ENCODE results near the gene A2M. TPM values are rescaled to one million over a fixed set of nuclear protein-coding genes. Genes with fewer than 3 reads are reported as not detected.

Gene A2M
- total and polyA plus RNA-seq, 2 of the 4 experiments (the other 2 are of a cell fraction) = 1.1 to 3.2 TPM

GRCh38 chr12:9079082-9079481 lies 36.6 kb downstream of the A2M start:
- peaks cover 7% of the 10 kb centered on the region; the same call in 1 of the 2 replicates for H3K36me3 ChIP-seq (ENCODE audit: control insufficient read depth, insufficient read depth, low read length)
- no peak for DNase-seq
- no peaks in the 10 kb centered on the region for H3K79me1 ChIP-seq (ENCODE audit: low read depth in 1 of 2, low read length in 2 of 2)
- no peak overlapping the region for H2AFZ ChIP-seq (replicated peaks; ENCODE audit: low read length, poor library complexity)
- no peaks in the 10 kb centered on the region for H3K27me3 ChIP-seq (ENCODE audit: control insufficient read depth, insufficient read depth, low read length)
- no peaks in the 10 kb centered on the region for H3K4me1 ChIP-seq (ENCODE audit: control insufficient read depth, insufficient read depth, low read length)
- H4K20me1 ChIP-seq (ENCODE audit: insufficient read depth, low read length) = no peaks in the 10 kb centered on the region
- in situ Hi-C loops (cut with MboI; ENCODE audit: low sequenced_read_pairs) = no loop called here
- H3K9me3 ChIP-seq (ENCODE audit: control insufficient read depth, insufficient read depth, low read length) = no peaks in the 10 kb centered on the region
- no TSS peak for BruUV-seq (replicated peaks)
- ChIA-PET CTCF (interaction anchor here (1.7 kb wide), 1 partner anchor 15 kb away, joined by 5 read pairs; no protein-coding TSS in a partner anchor), POLR2A (ENCODE audit: unreplicated experiment) (no interaction called here)
- no peaks in the 10 kb centered on the region for H3K9me1 ChIP-seq (ENCODE audit: insufficient read depth, low read length)
- no peak overlapping the region for H2BK120ac ChIP-seq (ENCODE audit: low read depth, low read length)
- no peak overlapping the region for H3K14ac ChIP-seq (replicated peaks; ENCODE audit: low read depth, low read length)
- no peak overlapping the region for H4K91ac ChIP-seq (ENCODE audit: insufficient read depth, low read depth, low read length)
- no peak overlapping the region for H4K8ac ChIP-seq (ENCODE audit: low read depth in 2 of 2, low read length in 2 of 2)
- H3K9ac ChIP-seq (ENCODE audit: low read depth, low read length) = no peak overlapping the region
- no peak overlapping the region for H2BK5ac ChIP-seq (ENCODE audit: low read depth, low read length, poor library complexity, severe bottlenecking)
- H2AK9ac ChIP-seq (replicated peaks; ENCODE audit: low read depth, low read length, poor library complexity) = no peak overlapping the region
- TF ChIP-seq CEBPB (IDR thresholded peaks at IDR 0.05; ENCODE audit: low read depth, low read length) (no peak), CHD1 (IDR thresholded peaks at IDR 0.05; ENCODE audit: low read depth, low read length) (no peak), MAZ (IDR thresholded peaks at IDR 0.05; ENCODE audit: borderline replicate concordance, low read depth, low read length) (no peak), RFX5 (IDR thresholded peaks at IDR 0.05; ENCODE audit: low read depth, low read length) (no peak), USF2 (IDR thresholded peaks at IDR 0.05; ENCODE audit: low read depth, low read length) (no peak), POLR2A (IDR thresholded peaks at IDR 0.05; ENCODE audit: low read depth, low read length) (no peak), MAFK (IDR thresholded peaks at IDR 0.05; ENCODE audit: low read depth, low read length) (no peak), MXI1 (IDR thresholded peaks at IDR 0.05; ENCODE audit: borderline replicate concordance, low read depth, low read length) (no peak), FOS (IDR thresholded peaks at IDR 0.05; ENCODE audit: low read depth, low read length) (no peak), CTCF (conservative IDR thresholded peaks at IDR 0.05; ENCODE audit: low read depth, low read length) (no peak), NFE2L2 (IDR thresholded peaks at IDR 0.05; ENCODE audit: low read depth, low read length) (no peak), ELK1 (IDR thresholded peaks at IDR 0.05; ENCODE audit: borderline replicate concordance, low read depth, low read length) (no peak), BHLHE40 (IDR thresholded peaks at IDR 0.05; ENCODE audit: low read depth, low read length) (no peak), RAD21 (IDR thresholded peaks at IDR 0.05; ENCODE audit: low read length) (no peak), SMC3 (IDR thresholded peaks at IDR 0.05; ENCODE audit: low read depth, low read length) (no peak), RCOR1 (IDR thresholded peaks at IDR 0.05; ENCODE audit: insufficient replicate concordance, low read length) (no peak)
- ATAC-seq (ENCODE audit: low read depth) = no peak
- intact Hi-C loops (cut with micrococcal nuclease) = no loop called here
- no peak overlapping the region for H3K4me2 ChIP-seq (ENCODE audit: low read depth, low read length)
- no peak overlapping the region for H3K23ac ChIP-seq (ENCODE audit: low read depth, low read length)
- dilution Hi-C loops (cut with HindIII; ENCODE audit: low sequenced_read_pairs, unreplicated experiment) = no loop called here
- H2AK5ac ChIP-seq (ENCODE audit: low read depth, low read length) = no peak overlapping the region
- H3K56ac ChIP-seq (ENCODE audit: extremely low read depth, insufficient read depth, low read length) = no peak overlapping the region
- H2BK20ac ChIP-seq (ENCODE audit: low read depth, low read length) = no peak overlapping the region
- H3K4ac ChIP-seq (ENCODE audit: low read depth, low read length) = no peak overlapping the region
- 40% methylated on average over 1 of the region's 3 CpGs; no CpG with 5 or more reads in 1 of the 2 experiments for WGBS, 2 experiments (ENCODE audit: extremely low coverage in 2 of 2, insufficient read length in 1 of 2)
- H3K4me3 ChIP-seq (ENCODE audit: insufficient read depth, low read depth, low read length) = no peak overlapping the region
- no peak overlapping the region for H4K5ac ChIP-seq (ENCODE audit: low read depth, low read length)
- no peak overlapping the region for H2BK15ac ChIP-seq (ENCODE audit: low read depth, low read length)
- no peak overlapping the region for H3K27ac ChIP-seq (ENCODE audit: insufficient read depth, low read length)
- H3K18ac ChIP-seq (ENCODE audit: low read depth, low read length) = no peak overlapping the region
